Mucosa of descending colon (tissue), 3 donors: ENCODE data around the gene SETX. TPM values are rescaled to one million over a fixed set of nuclear protein-coding genes. Genes with fewer than 3 reads are reported as not detected.
A peak's percentile ranks its signal among the peaks of the same experiment; 100 is the strongest.
"Not testable (repeated sequence)": the region's sequence is repeated elsewhere in the genome, so short reads cannot be mapped to it uniquely, and the experiment has no call there.

Source experiments
- ATAC-seq: fragments of 200-7000 bp; cut with Tn5 transposase; one replicate; pipeline ENCODE4 v1.9.1; 2020; ENCODE audit warnings: mild to moderate bottlenecking, moderate library complexity
- DNase-seq, 3 donors: peaks; one replicate each; pipeline ENCODE4 v3.0.0-alpha.2; 2020
- H3K36me3 ChIP-seq: fragments of 200-600 bp; one replicate; pipeline ENCODE4 v1.8.0; 2021; ENCODE audit warnings: low read depth, mild to moderate bottlenecking
- H3K4me1 ChIP-seq: fragments of 200-600 bp; one replicate; pipeline ENCODE4 v1.8.0; 2021; ENCODE audit warnings: low read depth, mild to moderate bottlenecking
- H3K4me3 ChIP-seq: fragments of 200-600 bp; one replicate; pipeline ENCODE4 v1.8.0; 2021; ENCODE audit warnings: mild to moderate bottlenecking
- H3K9me3 ChIP-seq: fragments of 200-600 bp; one replicate; pipeline ENCODE4 v1.8.0; 2021; ENCODE audit warnings: mild to moderate bottlenecking
- CTCF ChIP-seq: fragments of 200-600 bp; IDR thresholded peaks from one replicate; pipeline ENCODE4 v1.8.0; 2022; ENCODE audit warnings: antibody characterized with exemption, mild to moderate bottlenecking
- intact Hi-C, 2 donors: fragments of 100-400 bp; cut with DNase I in 1 of 2; cut with micrococcal nuclease in 1 of 2; formaldehyde crosslinking; loops; one replicate each; pipeline versions ENCODE4 v1.11.0 to v1.11.1; 2022; cut with DNase I, micrococcal nuclease
- total RNA-seq, 3 donors: library from RNA; stranded (reverse); fragmentation: NEBNext Ultra II Directional in 2 of 3; extraction: Animal tissue kit (Norgen Biotek cat#: 25700) in 2 of 3; gene quantifications; one replicate each; pipeline versions ENCODE4 v1.2.1 to v1.2.4, GENCODE V29; 2021 to 2023
- donor health status: DM: no; HTN: no; CAD: no; lungs with moderate emphysema.
- donor health status: DM: no; HTN: no; CAD: no.
- donor health status: DM: no; HTN: yes; CAD: no.

Gene SETX
- total RNA-seq, 3 donors from 2014 or later, result 35.4 to 54.2 (median 38.7) TPM

DNA sequence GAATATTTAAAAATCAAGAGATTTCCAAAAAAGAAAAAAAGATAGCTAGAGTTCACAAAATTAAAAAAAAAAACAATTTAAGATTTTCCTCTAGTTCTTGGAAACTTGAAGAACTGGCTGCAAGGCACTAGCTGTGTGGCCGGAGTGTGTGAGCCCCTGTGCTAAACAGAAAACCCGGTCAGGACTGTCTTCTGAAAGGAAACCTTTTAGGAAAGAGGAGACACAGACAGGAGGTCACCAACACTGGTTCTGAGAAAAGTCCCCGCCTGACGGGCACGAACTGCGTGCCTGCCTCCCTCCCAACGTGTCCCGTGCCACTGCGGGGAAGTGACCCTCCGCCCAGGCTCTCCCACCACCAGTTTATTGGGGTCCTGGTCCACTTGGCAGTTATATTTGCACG, 36.7 kb upstream of the SETX start:
- Histone ChIP-seq H3K4me1 (no peaks in the 10 kb centered on the region), H3K9me3 (no peaks in the 10 kb centered on the region), H3K4me3 (no peak overlapping the region), H3K36me3 (peaks cover 24% of the 10 kb centered on the region)
- DNase-seq (no peak), ATAC-seq (no peak)
- intact Hi-C loops, result no loop called here
- TF ChIP-seq CTCF, result no peak

DNA sequence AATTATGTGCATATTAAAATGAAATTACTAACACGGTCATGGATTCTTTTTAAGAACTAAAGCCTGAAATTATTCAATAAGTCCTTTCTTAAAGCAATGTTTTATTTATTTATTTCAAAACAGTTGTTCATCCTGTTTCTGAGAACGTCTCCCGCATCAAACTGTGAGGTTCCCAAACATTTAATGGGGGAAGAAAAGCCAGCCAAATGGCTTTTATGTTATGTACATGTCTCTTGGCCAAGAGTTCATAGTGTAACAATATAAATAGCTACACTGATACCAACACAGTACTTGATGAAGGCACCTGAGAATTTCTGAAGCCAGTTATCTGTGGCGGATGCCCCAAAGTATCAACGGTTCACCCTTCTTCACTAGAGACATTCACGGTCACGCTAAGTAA, 36.2 kb upstream of the SETX start:
- ATAC-seq (no peak), DNase-seq (no peak)
- Histone ChIP-seq H3K36me3 (peaks cover 24% of the 10 kb centered on the region), H3K4me1 (no peaks in the 10 kb centered on the region), H3K9me3 (no peaks in the 10 kb centered on the region), H3K4me3 (no peak overlapping the region)
- TF ChIP-seq CTCF, result no peak
- intact Hi-C loops, result no loop called here

DNA sequence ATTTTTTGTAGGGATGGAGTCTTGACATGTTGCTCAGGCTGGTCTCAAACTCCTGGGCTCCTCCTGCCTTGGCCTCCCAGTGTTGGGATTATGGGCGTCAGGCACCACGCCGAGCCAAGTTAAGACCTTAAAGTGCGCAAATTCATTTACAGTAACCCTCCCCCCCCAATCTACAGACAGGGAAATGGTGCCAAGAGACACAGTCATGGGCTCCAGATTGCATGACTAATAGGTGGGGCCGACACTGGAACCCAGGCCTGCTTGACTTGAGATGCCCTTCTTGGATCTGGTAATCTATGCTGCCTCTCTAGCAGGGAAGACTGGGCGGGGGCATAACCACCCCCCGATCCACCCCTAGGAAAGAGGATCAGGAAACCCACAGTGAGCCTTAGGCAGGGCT, 32.3 kb upstream of the SETX start:
- ATAC-seq (no peak), DNase-seq (no peak)
- Histone ChIP-seq H3K4me3 (no peak overlapping the region), H3K9me3 (no peaks in the 10 kb centered on the region), H3K36me3 (peaks cover 23% of the 10 kb centered on the region), H3K4me1 (no peaks in the 10 kb centered on the region)
- intact Hi-C loops, result no loop called here
- no peak for TF ChIP-seq CTCF

DNA sequence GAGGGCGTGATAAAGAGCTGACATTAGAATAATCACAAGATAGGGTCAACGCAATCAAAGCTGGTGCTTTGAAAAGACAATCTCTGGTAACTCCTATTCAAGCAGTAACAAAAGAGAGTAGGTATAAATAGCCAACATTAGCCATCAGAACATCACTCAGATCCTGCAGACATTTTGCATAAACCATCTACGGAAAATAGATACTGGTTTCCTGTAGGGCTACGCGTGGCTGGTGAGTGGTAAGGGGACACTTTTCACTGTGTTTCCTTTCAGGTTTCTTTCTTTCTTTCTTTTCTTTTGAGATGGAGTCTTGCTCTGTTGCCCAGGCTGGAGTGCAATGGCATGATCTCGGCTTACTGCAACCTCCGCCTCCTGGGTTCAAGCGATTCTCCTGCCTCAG, 29.6 kb upstream of the SETX start:
- Histone ChIP-seq H3K4me3 (no peak overlapping the region), H3K4me1 (no peaks in the 10 kb centered on the region), H3K36me3 (peaks cover 8% of the 10 kb centered on the region), H3K9me3 (no peaks in the 10 kb centered on the region)
- no peak for DNase-seq
- intact Hi-C loops, result no loop called here
- TF ChIP-seq CTCF, result no peak
- peak; percentile 60 for ATAC-seq

GRCh38 chr9:132383462-132383883, 28.7 kb upstream of the SETX start:
- Histone ChIP-seq H3K4me1 (no peaks in the 10 kb centered on the region), H3K4me3 (no peak overlapping the region), H3K9me3 (no peaks in the 10 kb centered on the region), H3K36me3 (peaks cover 13% of the 10 kb centered on the region)
- no peak for TF ChIP-seq CTCF
- intact Hi-C loops, result no loop called here
- DNase-seq, result no peak
- peak; percentile 71 for ATAC-seq

DNA sequence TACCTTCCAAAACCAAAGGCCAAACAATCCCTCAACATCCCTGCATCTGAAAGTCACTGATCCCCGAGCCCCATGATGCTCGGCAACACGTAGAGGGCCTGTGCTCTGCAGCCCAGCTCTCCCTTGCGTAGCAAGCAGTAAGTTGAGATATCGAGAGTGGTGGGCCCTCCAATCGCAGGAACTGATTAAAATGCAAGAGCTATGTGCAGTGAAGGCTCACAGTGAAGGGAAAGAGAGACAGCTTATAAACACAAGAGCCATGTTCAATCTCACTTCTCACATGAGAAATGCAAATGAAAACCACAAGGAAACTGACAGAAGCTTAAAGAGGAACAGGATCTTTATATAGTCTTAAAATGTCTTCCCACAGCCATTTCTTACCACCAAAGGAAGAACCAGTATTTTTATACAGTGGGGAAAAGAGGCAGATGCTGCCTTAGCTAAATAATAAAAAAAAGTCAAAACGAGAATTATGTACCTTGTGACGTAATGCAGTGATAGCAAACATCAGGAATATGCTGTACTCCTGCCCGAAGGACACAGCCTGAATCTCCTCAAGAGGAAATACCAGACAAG, 27.3 kb upstream of the SETX start:
- ATAC-seq, result peak; percentile 52
- DNase-seq, result no peak
- no peak overlapping the region for H3K4me3 ChIP-seq
- TF ChIP-seq CTCF, result no peak
- H3K9me3 ChIP-seq, result no peaks in the 10 kb centered on the region
- peaks cover 13% of the 10 kb centered on the region for H3K36me3 ChIP-seq
- H3K4me1 ChIP-seq, result no peaks in the 10 kb centered on the region
- intact Hi-C loops, result no loop called here

- ATAC-seq, DNase-seq, H3K36me3 ChIP-seq: not testable (repeated sequence)
Measured at GRCh38 chr9:132378416-132378815, 23.6 kb upstream of the SETX start.

DNA sequence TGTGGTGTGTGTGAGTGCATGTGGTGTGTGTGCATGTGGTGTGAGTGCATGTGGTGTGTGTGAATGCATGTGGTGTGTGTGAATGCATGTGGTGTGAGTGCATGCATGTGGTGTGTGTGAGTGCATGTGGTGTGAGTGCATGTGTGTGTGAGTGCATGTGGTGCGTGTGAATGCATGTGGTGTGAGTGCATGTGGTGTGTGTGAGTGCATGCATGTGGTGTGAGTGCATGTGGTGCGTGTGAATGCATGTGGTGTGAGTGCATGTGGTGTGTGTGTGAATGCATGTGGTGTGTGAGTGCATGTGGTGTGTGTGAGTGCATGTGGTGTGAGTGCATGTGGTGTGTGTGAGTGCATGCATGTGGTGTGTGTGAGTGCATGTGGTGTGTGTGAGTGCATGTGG, 23.0 kb upstream of the SETX start:
- H3K9me3 ChIP-seq, H3K36me3 ChIP-seq, H3K4me3 ChIP-seq, ATAC-seq, intact Hi-C loops, DNase-seq, H3K4me1 ChIP-seq: not testable (repeated sequence)

More at GRCh38 chr9:132378416-132378815, 23.6 kb upstream of the SETX start:
- intact Hi-C loops, H3K4me1 ChIP-seq, H3K4me3 ChIP-seq, H3K9me3 ChIP-seq: not testable (repeated sequence)
